GM18502 (cell line): Measurements from ENCODE around the gene ADAMTS16.

ENCODE experiments used
- ATAC-seq: cut with Tn5 transposase; IDR thresholded peaks from one replicate; pipeline ENCODE4 v1.9.1; 2021; ENCODE audit warnings: mild to moderate bottlenecking; ENCODE audit not compliant: unreplicated experiment, poor library complexity

The ADAMTS16 gene

DNA sequence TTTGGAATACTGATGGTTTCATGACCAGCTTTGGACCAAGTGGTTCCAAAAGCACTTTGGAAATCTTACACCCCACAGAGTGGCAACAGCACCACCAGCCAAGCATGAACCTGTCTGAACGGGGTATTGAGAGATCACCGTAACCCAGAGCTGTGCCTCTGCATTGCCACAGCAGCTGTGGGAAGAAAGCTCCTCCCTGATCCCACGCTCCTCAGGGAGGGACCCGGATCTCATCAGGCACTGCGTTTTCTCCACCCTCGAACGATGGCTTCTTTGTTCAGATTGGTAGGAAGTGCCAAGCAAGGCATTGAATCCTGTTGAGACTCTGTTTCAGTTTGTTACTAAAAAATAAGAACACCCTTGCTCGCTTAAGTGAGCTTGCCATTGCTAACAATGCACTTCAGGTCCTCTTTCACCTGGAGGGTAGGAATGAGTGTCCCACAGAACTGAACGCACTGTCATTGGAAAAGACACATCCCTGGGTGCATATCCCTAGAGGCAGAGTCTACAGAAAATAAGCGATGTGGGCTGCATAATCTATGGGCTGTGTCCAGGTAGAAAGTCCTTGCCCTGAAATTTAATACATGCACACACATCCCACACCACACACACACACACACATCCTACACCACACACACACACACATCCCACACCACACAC, 164.4 kb downstream of the ADAMTS16 start:
- no peak for ATAC-seq

DNA sequence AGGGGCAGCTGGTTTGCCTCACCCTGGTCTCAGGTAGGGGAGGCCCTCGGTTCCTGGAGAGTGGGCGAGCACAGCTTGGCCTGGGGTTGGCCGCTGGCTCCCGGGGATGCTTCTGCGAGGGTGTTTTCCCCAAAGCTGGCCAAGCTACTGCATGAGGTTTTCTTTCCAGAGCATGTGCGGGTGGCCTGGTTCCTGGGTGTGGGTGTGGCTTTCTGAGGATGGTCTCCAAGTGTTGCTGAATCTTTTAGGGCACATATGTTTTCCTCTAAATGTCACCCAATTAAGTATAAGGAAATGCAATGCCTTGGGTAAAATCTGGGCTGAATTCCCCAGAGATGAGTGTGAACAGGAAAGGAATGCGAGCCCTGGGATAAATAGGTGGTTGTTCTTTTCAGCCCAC, 166.6 kb downstream of the ADAMTS16 start:
- ATAC-seq: no peak

- no peak for ATAC-seq
Measured at GRCh38 chr5:5308319-5308718, 168.2 kb downstream of the ADAMTS16 start.

DNA sequence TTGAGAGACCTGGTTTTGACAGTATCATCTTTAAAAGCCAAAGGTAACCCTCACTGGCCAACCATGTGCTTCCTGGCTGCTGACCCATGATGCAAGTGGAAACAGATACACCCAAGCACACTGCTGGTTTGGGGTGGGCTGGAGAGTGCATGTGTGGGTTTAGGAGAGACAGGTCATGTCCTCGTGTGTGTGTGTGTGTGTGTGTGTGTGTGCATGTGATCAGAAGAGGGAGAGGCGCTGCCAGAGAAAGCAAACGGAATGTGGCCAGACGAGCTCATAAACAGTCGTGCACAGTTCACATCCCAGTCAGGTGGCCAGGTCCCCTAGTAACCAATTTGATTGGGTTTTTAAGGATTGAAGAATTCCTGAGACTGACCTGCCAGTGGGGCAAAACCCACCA, 169.5 kb downstream of the ADAMTS16 start:
- ATAC-seq: no peak

DNA sequence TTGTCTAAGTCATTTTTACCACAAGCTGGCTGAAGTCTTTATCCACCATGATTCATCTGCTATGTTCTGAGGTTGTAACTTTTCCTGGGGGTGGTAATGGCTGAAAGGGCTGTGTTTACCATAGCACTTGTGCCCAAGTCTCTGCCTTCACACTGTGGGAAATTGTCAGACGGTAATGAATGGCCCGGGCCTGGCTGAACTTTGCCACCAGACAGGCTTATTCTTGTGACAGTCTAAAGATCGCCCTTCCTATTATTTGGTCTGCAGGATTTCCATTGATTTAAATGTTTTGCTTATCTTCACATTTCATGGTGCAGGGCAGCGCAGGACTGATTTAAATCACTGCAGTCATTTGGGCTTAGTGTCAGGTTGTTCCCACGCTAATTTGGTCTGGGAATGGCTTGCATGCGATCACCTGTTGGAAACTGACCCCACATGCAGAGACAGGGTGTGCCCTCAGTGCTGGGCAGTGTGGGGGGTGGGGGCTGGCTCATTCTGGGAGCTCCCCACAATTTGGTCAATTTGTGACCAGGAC, 173.0 kb downstream of the ADAMTS16 start:
- no peak for ATAC-seq

DNA sequence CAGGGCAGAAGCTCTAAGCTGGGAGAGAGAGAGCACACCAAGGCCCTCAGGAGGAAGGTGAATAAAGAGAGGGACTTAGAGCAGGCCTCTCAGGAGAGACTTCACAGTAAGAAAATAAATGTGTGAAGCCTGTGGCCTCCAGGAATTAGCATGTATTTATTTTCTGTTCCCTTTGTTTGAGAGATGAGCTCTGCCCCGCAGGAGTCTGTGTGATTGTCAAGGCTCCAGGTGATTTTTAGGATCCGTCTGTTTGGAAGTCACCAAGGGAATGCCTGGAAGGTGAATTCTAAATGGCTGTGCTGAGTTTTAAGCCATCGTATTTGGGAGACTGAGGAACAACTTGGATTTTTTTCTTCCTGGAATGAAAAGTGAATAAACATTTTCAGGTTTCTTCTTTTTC, 174.0 kb downstream of the ADAMTS16 start:
- no peak for ATAC-seq

GRCh38 chr5:5314626-5315025, 174.5 kb downstream of the ADAMTS16 start:
- no peak for ATAC-seq

DNA sequence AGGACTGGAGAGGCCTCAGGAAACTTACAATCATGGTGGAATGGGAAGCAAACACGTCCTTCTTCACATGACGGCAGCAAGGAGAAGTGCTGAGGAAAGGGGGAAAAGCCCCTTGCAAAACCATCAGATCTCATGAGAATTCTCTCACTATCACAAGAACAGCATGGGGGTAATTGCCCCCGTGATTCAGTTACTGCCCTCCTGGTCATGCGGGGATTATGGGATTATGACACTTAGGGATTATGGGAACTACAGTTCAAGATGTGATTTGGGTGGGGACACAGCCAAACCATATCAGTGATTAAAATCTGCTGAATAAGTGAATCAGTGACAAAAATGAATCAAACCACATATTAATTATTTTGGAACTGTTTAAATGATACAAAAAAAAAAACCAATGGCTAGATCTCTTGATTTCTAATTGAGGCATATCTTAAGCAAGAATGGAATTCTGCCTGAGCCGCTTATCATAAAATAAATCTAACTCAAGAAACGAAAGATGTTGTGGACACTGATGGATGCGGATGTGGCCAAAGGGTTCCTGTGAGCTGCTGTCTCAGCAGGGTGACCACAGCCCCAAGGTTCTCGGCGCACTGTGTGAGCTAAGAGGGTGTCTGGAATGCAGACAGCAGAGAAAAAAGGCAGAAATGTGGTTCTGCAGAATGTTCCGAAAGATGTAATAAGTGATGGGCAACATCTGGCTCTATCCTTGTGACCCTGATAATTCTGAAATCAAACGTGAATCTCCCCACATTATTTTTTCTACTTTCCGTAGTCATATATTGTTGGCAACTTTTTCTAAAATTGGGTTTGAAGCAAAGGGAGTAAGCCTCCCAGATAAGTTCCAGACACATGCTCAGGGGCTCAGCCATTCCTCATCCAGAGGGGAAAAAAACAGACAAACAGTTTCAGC, 175.2 kb downstream of the ADAMTS16 start:
- ATAC-seq: no peak

GRCh38 chr5:5316334-5316733, 176.2 kb downstream of the ADAMTS16 start:
- ATAC-seq: no peak

DNA sequence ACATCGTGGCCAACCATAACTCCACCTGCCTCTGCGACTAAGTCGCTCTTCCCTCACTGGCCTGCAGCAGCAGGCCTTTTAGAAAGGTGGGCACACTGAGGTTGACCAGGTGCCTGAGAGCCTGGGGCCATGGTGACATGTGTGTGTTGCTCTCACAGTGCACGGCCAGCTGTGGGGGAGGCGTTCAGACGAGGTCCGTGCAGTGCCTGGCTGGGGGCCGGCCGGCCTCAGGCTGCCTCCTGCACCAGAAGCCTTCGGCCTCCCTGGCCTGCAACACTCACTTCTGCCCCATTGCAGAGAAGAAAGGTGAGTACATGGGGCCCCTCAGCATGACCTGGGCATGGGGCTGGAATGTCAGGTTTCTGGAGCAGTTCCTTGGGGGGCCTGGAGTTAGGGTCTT, 177.8 kb downstream of the ADAMTS16 start:
- no peak for ATAC-seq

- no peak for ATAC-seq
Measured at GRCh38 chr5:5318426-5319190, 178.5 kb downstream of the ADAMTS16 start.

GRCh38 chr5:5320062-5320805, 180.1 kb downstream of the ADAMTS16 start:
- ATAC-seq: no peak

DNA sequence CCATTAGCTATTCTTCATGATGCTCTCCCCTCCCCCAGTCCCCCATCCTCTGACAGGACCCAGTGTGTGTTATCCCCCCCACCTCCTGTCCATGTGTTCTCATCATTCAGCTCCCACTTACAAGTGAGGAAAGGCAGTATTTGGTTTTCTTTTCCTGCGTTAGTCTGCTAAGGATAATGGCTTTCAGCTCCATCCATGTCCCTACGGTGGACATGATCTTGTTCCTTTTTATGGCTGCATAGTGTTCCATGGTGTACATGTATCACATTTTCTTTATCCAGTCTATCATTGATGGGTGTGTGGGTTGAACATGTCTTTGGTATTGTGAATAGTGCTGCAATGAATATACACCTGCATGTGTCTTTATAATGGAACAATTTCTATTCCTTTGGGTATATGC, 181.0 kb downstream of the ADAMTS16 start:
- no peak for ATAC-seq

DNA sequence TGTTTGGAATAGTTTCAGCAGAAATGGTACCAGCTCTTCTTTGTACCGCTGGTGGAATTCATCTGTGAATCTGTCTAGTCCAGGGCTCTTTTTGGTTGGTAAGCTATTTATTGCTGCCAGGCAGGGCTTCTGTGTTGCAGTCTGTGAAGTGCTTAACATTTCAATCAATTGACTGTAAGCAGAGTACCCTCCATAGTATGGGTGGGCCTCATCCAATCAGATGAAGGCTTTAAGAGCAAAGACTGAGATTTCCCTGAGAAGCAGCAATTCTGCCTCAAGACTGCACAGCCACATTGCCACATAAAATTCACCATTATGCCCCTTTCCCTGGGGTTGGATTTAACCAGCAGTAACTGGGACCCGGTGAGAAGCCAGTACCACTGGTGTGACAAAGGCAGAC, 183.4 kb downstream of the ADAMTS16 start:
- ATAC-seq: no peak

DNA sequence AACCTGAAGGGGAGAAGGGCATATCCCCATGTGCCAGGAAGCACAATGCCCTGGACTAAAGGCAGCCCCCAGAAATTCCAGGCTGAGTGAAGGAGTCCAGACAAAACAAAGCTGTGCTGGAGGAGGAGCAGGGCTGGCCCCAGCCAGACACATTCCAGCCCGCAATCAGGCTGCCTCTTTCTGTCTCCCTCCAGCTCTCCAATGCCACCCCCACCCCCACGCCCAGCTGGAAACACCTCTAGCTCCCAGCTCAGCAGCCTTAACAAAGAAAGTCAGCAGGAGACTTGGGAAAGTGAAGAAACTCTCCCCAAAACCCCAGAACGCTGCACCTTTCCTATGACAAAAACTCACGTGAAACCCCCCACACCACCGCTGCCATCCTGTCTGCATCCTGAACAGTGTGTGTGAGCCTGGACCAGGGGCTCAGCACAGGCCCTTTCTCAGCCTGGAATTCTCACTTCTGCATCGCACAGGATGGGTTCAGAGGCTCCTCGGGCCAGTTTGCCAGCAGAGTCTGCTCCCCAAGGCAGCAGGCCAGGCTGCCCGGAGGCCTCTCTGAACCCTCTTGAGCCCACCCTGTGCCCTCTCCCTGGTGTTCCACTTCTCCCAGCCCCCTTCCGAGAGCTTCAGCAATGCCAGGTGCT, 186.1 kb downstream of the ADAMTS16 start:
- no peak for ATAC-seq

DNA sequence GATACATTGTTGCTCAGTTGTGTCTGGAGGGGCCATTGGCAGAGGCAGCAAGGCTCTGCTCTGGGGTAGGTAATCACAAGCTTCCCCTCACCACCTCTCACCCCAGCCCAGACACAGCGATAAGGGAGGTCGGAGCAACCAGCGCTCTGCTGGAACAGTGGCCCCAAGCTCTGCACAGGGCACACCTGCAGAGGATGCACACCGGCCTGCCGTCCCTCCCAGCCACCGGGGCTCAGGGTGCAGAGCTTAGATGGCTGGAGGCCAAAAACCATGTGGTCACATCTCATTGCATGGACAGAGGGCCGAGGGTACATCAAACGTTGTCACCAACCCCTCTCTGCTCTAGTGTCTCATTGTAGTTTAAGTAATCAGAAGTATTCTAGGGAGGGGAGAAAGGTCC, 187.0 kb downstream of the ADAMTS16 start:
- ATAC-seq: no peak

GRCh38 chr5:5330728-5331452, 190.8 kb downstream of the ADAMTS16 start:
- ATAC-seq: no peak

DNA sequence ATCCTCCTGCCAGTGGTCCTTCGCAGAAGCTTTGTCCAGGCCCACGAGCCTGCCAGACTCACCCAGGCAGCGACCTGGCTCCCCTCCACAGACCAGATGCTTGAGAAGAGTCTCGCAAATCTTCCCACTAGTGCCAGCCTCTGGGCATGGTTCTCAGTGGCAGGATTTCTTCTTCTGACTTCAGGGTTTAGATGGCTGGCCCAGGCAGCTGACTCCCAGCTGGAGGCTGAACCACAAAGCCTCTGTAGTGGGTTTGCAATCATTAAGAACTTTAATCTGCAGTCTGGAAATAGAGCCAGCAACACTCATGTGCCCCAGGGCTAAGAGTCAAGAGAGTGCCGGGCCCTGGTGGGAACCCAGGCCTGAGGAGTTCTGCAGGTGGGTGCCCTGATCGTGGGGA, 191.7 kb downstream of the ADAMTS16 start:
- no peak for ATAC-seq

GRCh38 chr5:5332287-5332686, 192.2 kb downstream of the ADAMTS16 start:
- ATAC-seq: no peak
